H1 (cell line): ENCODE data around the gene ERH. TPM values are rescaled to one million over a fixed set of nuclear protein-coding genes. Genes with fewer than 3 reads are reported as not detected.

ENCODE experiments used
- CTCF ChIA-PET: fragments of 300-600 bp; sonication (Branson Sonifier 250); formaldehyde crosslinking; loops from one replicate; lab custom pipeline; 2021; ENCODE audit not compliant: partially characterized antibody; lab: Charles Lee
- POLR2A ChIA-PET: fragments of 300-600 bp; sonication (Branson Sonifier 250); formaldehyde crosslinking; loops from one replicate; lab custom pipeline; 2021; ENCODE audit warnings: inconsistent platforms; ENCODE audit not compliant: partially characterized antibody; lab: Charles Lee
- DNase-seq, 2 experiments: peaks; one replicate each; pipeline versions ENCODE4 v3.0.0 to v3.0.0-alpha.2; 2010 to 2022; ENCODE audit warnings: low spot score in 2 of 2, low read depth in 1 of 2, mixed read lengths in 1 of 2
- FAIRE-seq: peaks from 2 replicates; lab custom pipeline; 2011; peaks lifted over from hg19 to GRCh38; lab: Jason Lieb, UNC
- H2AFZ ChIP-seq: 2 replicates; pipeline ENCODE4 v1.8.1; 2012; ENCODE audit warnings: low read length, inconsistent platforms
- H2AK5ac ChIP-seq: 2 replicates; pipeline ENCODE4 v1.6.1; 2013; ENCODE audit warnings: low read depth, low read length
- H2BK120ac ChIP-seq: replicated peaks from 2 replicates; pipeline ENCODE3; 2013; ENCODE audit warnings: low read depth, low read length, inconsistent platforms
- H2BK12ac ChIP-seq: 2 replicates; pipeline ENCODE4 v1.6.1; 2013; ENCODE audit warnings: low read depth, low read length
- H2BK15ac ChIP-seq: 2 replicates; pipeline ENCODE4 v1.6.1; 2013; ENCODE audit warnings: low read length
- H2BK20ac ChIP-seq: 2 replicates; pipeline ENCODE4 v1.6.1; 2013; ENCODE audit warnings: low read length
- H2BK5ac ChIP-seq: 2 replicates; pipeline ENCODE4 v1.6.1; 2013; ENCODE audit warnings: low read depth, low read length
- H3K14ac ChIP-seq: 2 replicates; pipeline ENCODE4 v1.6.1; 2013; ENCODE audit warnings: inconsistent platforms; ENCODE audit not compliant: insufficient read length
- H3K18ac ChIP-seq: 2 replicates; pipeline ENCODE4 v1.6.1; 2013; ENCODE audit warnings: low read length; ENCODE audit errors: extremely low read depth
- H3K23ac ChIP-seq: 2 replicates; pipeline ENCODE4 v1.6.1; 2013; ENCODE audit warnings: inconsistent platforms; ENCODE audit not compliant: insufficient read length
- H3K23me2 ChIP-seq: 2 replicates; pipeline ENCODE4 v1.6.1; 2013; ENCODE audit warnings: low read depth, low read length
- H3K27ac ChIP-seq: 2 replicates; pipeline ENCODE4 v1.6.1; 2011; ENCODE audit warnings: low read depth, low read length, inconsistent platforms
- H3K27me3 ChIP-seq, 4 experiments: replicated peaks in 1 of 4; 1 replicate in 1 of 4; 2 replicates in 3 of 4; pipeline versions ENCODE4 v1.6.1 to v1.8.1; 2011 to 2013; ENCODE audit warnings: low read length in 3 of 4, mild to moderate bottlenecking in 3 of 4, inconsistent platforms in 2 of 4, mixed read lengths in 2 of 4, moderate library complexity in 1 of 4; ENCODE audit not compliant: control insufficient read depth in 3 of 4, insufficient read depth in 3 of 4; ENCODE audit errors: extremely low read depth in 1 of 4
- H3K36me3 ChIP-seq, 4 experiments: 2 replicates each; pipeline versions ENCODE4 v1.6.1 to v1.8.1; 2011 to 2013; ENCODE audit warnings: mild to moderate bottlenecking in 4 of 4, low read length in 3 of 4, moderate library complexity in 2 of 4, control low read depth in 1 of 4, inconsistent platforms in 1 of 4; ENCODE audit not compliant: insufficient read depth in 4 of 4, control insufficient read depth in 2 of 4
- H3K4ac ChIP-seq: replicated peaks from 2 replicates; pipeline ENCODE3; 2013; ENCODE audit warnings: low read length, low read depth, mixed read lengths, inconsistent platforms; ENCODE audit not compliant: insufficient read length
- H3K4me1 ChIP-seq, 4 experiments: replicated peaks in 1 of 4; 1 replicate in 1 of 4; 2 replicates in 3 of 4; pipeline versions ENCODE4 v1.6.1 to v1.8.1; 2011 to 2013; ENCODE audit warnings: low read length in 3 of 4, inconsistent platforms in 2 of 4, mixed read lengths in 1 of 4; ENCODE audit not compliant: insufficient read depth in 4 of 4, control insufficient read depth in 3 of 4
- H3K4me2 ChIP-seq, 2 experiments: 2 replicates each; pipeline versions ENCODE4 v1.6.1 to v1.8.1; 2011 to 2013; ENCODE audit warnings: low read depth in 2 of 2, low read length in 2 of 2, control low read depth in 1 of 2, inconsistent platforms in 1 of 2, mild to moderate bottlenecking in 1 of 2; ENCODE audit not compliant: insufficient read depth in 1 of 2
- H3K4me3 ChIP-seq, 4 experiments: fragments of 200-600, 300-600 bp in 1 of 4; sonication (generic), shearing (Covaris generic), sonication (Bioruptor Twin) in 1 of 4; 2 replicates each; pipeline versions ENCODE4 v1.5.1 to v1.8.1; 2011 to 2016; ENCODE audit warnings: low read length in 4 of 4, low read depth in 3 of 4, control low read depth in 2 of 4, inconsistent platforms in 2 of 4, mild to moderate bottlenecking in 2 of 4, mixed read lengths in 1 of 4, moderate library complexity in 1 of 4; ENCODE audit not compliant: insufficient read depth in 2 of 4; ENCODE audit errors: extremely low read depth in 1 of 4
- H3K56ac ChIP-seq: replicated peaks from 2 replicates; pipeline ENCODE3; 2013; ENCODE audit warnings: low read depth, mild to moderate bottlenecking, mixed read lengths, low read length, inconsistent platforms; ENCODE audit not compliant: insufficient read length
- H3K79me1 ChIP-seq: 2 replicates; pipeline ENCODE4 v1.6.1; 2013; ENCODE audit warnings: low read depth, low read length, control low read depth
- H3K79me2 ChIP-seq, 2 experiments: 2 replicates each; pipeline versions ENCODE4 v1.6.1 to v1.8.1; 2012 to 2013; ENCODE audit warnings: low read length in 2 of 2, mild to moderate bottlenecking in 2 of 2, inconsistent platforms in 1 of 2; ENCODE audit not compliant: insufficient read depth in 2 of 2, control insufficient read depth in 1 of 2
- H3K9ac ChIP-seq, 4 experiments: replicated peaks in 1 of 4; 1 replicate in 1 of 4; 2 replicates in 3 of 4; pipeline versions ENCODE4 v1.6.1 to v1.8.1; 2011 to 2013; ENCODE audit warnings: low read depth in 3 of 4, low read length in 3 of 4, control low read depth in 2 of 4, mild to moderate bottlenecking in 2 of 4, moderate library complexity in 2 of 4, inconsistent platforms in 1 of 4; ENCODE audit errors: extremely low read depth in 1 of 4
- H3K9me3 ChIP-seq, 2 experiments: 2 replicates each; pipeline versions ENCODE4 v1.6.1 to v1.8.1; 2012 to 2013; ENCODE audit warnings: mild to moderate bottlenecking in 2 of 2, moderate library complexity in 2 of 2, control low read depth in 1 of 2, inconsistent platforms in 1 of 2, low read depth in 1 of 2, low read length in 1 of 2, mixed read lengths in 1 of 2; ENCODE audit not compliant: insufficient read depth in 2 of 2
- H4K20me1 ChIP-seq, 2 experiments: replicated peaks in 1 of 2; 2 replicates each; pipeline versions ENCODE3 to v1.8.1; 2011 to 2013; ENCODE audit warnings: inconsistent platforms in 2 of 2, low read length in 2 of 2, mild to moderate bottlenecking in 1 of 2; ENCODE audit not compliant: insufficient read depth in 2 of 2, control insufficient read depth in 1 of 2
- H4K5ac ChIP-seq: 2 replicates; pipeline ENCODE4 v1.6.1; 2013; ENCODE audit warnings: low read length, low read depth, mixed read lengths, inconsistent platforms; ENCODE audit not compliant: insufficient read length
- H4K8ac ChIP-seq: 2 replicates; pipeline ENCODE4 v1.8.0; 2013; ENCODE audit warnings: mild to moderate bottlenecking, moderate library complexity, low read length, inconsistent platforms; ENCODE audit not compliant: insufficient read depth; ENCODE audit errors: extremely low read depth
- H4K91ac ChIP-seq: replicated peaks from 2 replicates; pipeline ENCODE3; 2013; ENCODE audit warnings: low read length, mixed read lengths, inconsistent platforms; ENCODE audit not compliant: insufficient read length
- ATF2 ChIP-seq: IDR thresholded peaks from 2 replicates; pipeline ENCODE4 v1.6.1; 2012; ENCODE audit warnings: low read length, inconsistent platforms
- GTF2F1 ChIP-seq: IDR thresholded peaks from 2 replicates; pipeline ENCODE4 v1.6.1; 2012; ENCODE audit warnings: low read depth, low read length, improper control_type of control experiment, borderline replicate concordance
- WGBS, 2 experiments: shearing (Covaris generic) in 1 of 2; methylation state at CpG; one replicate each; pipeline versions ENCODE4 v1.1.6 to v1.1.7; 2013 to 2015; ENCODE audit warnings: low lambda C conversion rate in 2 of 2, mixed read lengths in 2 of 2, inconsistent platforms in 1 of 2, low coverage in 1 of 2, missing lambda C conversion rate in 1 of 2; ENCODE audit not compliant: insufficient replicate concordance in 2 of 2, insufficient coverage in 1 of 2, insufficient read length in 1 of 2; ENCODE audit errors: extremely low coverage in 1 of 2, missing lambda C conversion rate in 1 of 2; 5-methylcytosine and 5-hydroxymethylcytosine counted together
- polyA plus RNA-seq, 7 experiments: library from polyadenylated mRNA; depleted of rRNA in 3 of 7; stranded (reverse) in 5 of 7; unstranded in 2 of 7; fragments of >200 nt in 5 of 7; fragments of 200-250 nt in 2 of 7; gene quantifications; 1 replicate in 5 of 7; 2 replicates in 1 of 7; 4 replicates in 1 of 7; pipeline versions ENCODE4 v1.2.1 to v1.2.3, GENCODE V29; 2011 to 2013; ENCODE audit warnings: missing spikeins in 2 of 7, mixed read lengths in 2 of 7
- total RNA-seq: library from RNA; stranded (reverse); fragmentation: NEBNext Ultra II Directional; extraction: Animal tissue kit (Norgen Biotek cat#: 25700); gene quantifications from 2 replicates; pipeline ENCODE4 v1.2.1, GENCODE V29; 2021

ERH gene
- total and polyA plus RNA-seq, 2 of the 8 experiments (the other 6 are each of a cell fraction or from before 2014, with no cell fraction given), result 329 to 454 TPM

DNA sequence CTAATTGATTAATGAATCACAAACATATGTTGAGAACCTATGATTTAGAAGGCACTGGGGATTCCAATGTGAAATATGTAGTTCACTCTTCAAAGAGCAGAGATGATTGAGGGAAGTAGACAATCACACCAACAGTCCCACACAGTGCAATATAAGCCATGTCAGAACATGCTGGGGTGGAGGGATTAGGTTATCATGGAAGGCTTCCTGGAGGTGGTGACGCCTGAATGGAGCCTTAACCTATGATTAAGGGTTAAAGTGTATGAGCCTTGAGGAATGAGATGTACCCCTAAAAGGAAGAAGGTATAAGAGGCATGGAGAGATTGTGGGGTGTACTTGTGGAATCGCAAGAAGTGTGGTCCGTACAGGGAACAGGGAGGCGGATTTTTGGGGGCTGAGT lies 31.3 kb downstream of the ERH start:
- Histone ChIP-seq H2AK5ac (no peak overlapping the region), H3K36me3 (no peaks in the 10 kb centered on the region), H2BK5ac (no peak overlapping the region), H3K9me3 (no peaks in the 10 kb centered on the region), H3K18ac (no peak overlapping the region), H2BK15ac (no peak overlapping the region), H3K23ac (no peak overlapping the region), H3K4ac (no peak overlapping the region), H3K27ac (no peak overlapping the region), H3K56ac (no peak overlapping the region), H3K27me3 (no peaks in the 10 kb centered on the region), H4K8ac (no peak overlapping the region), H4K20me1 (peaks cover 1 to 3% of the 10 kb centered on the region in 2 experiments), H2AFZ (no peak overlapping the region), H4K5ac (no peak overlapping the region), H2BK12ac (no peak overlapping the region), H2BK20ac (no peak overlapping the region), H4K91ac (no peak overlapping the region), H3K79me2 (no peaks in the 10 kb centered on the region), H3K79me1 (no peaks in the 10 kb centered on the region), H3K9ac (no peak overlapping the region), H2BK120ac (no peak overlapping the region), H3K23me2 (no peaks in the 10 kb centered on the region), H3K4me1 (peaks cover 0 to 3% (median 0%) of the 10 kb centered on the region in 4 experiments; a peak in 1 of 7 replicates), H3K14ac (no peak overlapping the region), H3K4me3 (no peak overlapping the region), H3K4me2 (no peak overlapping the region)
- 85% methylated on average over 4 of the region's 4 CpGs; no CpG with 5 or more reads in 1 of the 2 experiments for WGBS, 2 experiments
- TF ChIP-seq ATF2 (no peak), GTF2F1 (no peak)
- POLR2A ChIA-PET, result interaction anchor here (0.7 to 3.2 kb wide), 4 partner anchors 10 to 34 kb away, joined by 3 to 10 read pairs (median 4); partner anchors contain the start of gene ERH
- CTCF ChIA-PET, result interaction anchor here (0.9 to 11.8 kb wide), 5 partner anchors 20 to 126 kb away, joined by 3 to 130 read pairs (median 7); no protein-coding TSS in a partner anchor
- FAIRE-seq (no peak), DNase-seq (no peak)
